ENCODE results near the gene UBAC1. TPM values are rescaled to one million over a fixed set of nuclear protein-coding genes. Genes with fewer than 3 reads are reported as not detected.

UBAC1 gene
- total and polyA plus RNA-seq, 9 of the 15 experiments (the other 6 are each of a cell fraction or from before 2014, with no cell fraction given) = 94.0 to 399 (median 228) TPM

DNA sequence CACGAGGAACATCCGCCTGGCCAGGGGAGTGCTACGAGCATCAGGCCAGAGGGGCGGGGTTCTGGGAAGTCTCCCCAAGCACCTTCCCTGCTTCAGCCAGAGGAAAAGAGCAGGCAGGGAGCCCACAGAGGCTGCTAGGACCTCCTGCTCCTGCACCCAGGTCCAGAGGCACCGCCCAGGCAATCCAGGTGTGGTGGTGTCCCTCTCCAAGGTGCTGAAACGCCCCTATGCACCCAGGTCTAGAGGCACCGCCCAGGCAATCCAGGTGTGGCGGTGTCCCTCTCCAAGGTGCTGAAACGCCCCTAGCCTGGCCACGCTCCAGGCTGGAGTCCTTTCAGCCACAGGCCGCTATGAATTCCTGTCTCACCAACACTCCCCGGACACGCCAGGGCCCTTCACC is 10.7 kb upstream of the UBAC1 start (continued):
- TF ChIP-seq, protein P1, sequence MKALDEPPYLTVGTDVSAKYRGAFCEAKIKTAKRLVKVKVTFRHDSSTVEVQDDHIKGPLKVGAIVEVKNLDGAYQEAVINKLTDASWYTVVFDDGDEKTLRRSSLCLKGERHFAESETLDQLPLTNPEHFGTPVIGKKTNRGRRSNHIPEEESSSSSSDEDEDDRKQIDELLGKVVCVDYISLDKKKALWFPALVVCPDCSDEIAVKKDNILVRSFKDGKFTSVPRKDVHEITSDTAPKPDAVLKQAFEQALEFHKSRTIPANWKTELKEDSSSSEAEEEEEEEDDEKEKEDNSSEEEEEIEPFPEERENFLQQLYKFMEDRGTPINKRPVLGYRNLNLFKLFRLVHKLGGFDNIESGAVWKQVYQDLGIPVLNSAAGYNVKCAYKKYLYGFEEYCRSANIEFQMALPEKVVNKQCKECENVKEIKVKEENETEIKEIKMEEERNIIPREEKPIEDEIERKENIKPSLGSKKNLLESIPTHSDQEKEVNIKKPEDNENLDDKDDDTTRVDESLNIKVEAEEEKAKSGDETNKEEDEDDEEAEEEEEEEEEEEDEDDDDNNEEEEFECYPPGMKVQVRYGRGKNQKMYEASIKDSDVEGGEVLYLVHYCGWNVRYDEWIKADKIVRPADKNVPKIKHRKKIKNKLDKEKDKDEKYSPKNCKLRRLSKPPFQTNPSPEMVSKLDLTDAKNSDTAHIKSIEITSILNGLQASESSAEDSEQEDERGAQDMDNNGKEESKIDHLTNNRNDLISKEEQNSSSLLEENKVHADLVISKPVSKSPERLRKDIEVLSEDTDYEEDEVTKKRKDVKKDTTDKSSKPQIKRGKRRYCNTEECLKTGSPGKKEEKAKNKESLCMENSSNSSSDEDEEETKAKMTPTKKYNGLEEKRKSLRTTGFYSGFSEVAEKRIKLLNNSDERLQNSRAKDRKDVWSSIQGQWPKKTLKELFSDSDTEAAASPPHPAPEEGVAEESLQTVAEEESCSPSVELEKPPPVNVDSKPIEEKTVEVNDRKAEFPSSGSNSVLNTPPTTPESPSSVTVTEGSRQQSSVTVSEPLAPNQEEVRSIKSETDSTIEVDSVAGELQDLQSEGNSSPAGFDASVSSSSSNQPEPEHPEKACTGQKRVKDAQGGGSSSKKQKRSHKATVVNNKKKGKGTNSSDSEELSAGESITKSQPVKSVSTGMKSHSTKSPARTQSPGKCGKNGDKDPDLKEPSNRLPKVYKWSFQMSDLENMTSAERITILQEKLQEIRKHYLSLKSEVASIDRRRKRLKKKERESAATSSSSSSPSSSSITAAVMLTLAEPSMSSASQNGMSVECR (CRISPR knock-in tag; IDR thresholded peaks at IDR 0.05) = peak; percentile 99
- TF ChIP-seq ZNF311 (CRISPR knock-in tag; IDR thresholded peaks at IDR 0.05) (no peak), EP300 (IDR thresholded peaks at IDR 0.05; ENCODE audit: low read length) (no peak), WHSC1 (IDR thresholded peaks at IDR 0.05; ENCODE audit: low read length) (no peak), FOXA1 (IDR thresholded peaks at IDR 0.05; ENCODE audit: borderline replicate concordance) (no peak), KHSRP (IDR thresholded peaks at IDR 0.05) (no peak), GTF2E2 (tag; IDR thresholded peaks at IDR 0.05) (no peak), SRSF1 (IDR thresholded peaks at IDR 0.05; ENCODE audit: low read depth, low read length) (no peak), POLR3G (IDR thresholded peaks at IDR 0.05; ENCODE audit: extremely low read depth, insufficient read length, insufficient replicate concordance) (no peak), FOXJ2 (tag; IDR thresholded peaks at IDR 0.05) (no peak), JUND (IDR thresholded peaks at IDR 0.05; ENCODE audit: borderline replicate concordance, low read depth, low read length) (no peak), JUND (tag; IDR thresholded peaks at IDR 0.05; ENCODE audit: borderline replicate concordance, low read depth, low read length) (peak; percentile 49; the same call in 1 of the 3 replicates), MCM2 (IDR thresholded peaks at IDR 0.05; ENCODE audit: low read depth) (no peak), ADNP (tag; IDR thresholded peaks at IDR 0.05) (no peak), ILF3 (IDR thresholded peaks at IDR 0.05; ENCODE audit: borderline replicate concordance) (no peak)
- TF ChIP-seq, protein P2, sequence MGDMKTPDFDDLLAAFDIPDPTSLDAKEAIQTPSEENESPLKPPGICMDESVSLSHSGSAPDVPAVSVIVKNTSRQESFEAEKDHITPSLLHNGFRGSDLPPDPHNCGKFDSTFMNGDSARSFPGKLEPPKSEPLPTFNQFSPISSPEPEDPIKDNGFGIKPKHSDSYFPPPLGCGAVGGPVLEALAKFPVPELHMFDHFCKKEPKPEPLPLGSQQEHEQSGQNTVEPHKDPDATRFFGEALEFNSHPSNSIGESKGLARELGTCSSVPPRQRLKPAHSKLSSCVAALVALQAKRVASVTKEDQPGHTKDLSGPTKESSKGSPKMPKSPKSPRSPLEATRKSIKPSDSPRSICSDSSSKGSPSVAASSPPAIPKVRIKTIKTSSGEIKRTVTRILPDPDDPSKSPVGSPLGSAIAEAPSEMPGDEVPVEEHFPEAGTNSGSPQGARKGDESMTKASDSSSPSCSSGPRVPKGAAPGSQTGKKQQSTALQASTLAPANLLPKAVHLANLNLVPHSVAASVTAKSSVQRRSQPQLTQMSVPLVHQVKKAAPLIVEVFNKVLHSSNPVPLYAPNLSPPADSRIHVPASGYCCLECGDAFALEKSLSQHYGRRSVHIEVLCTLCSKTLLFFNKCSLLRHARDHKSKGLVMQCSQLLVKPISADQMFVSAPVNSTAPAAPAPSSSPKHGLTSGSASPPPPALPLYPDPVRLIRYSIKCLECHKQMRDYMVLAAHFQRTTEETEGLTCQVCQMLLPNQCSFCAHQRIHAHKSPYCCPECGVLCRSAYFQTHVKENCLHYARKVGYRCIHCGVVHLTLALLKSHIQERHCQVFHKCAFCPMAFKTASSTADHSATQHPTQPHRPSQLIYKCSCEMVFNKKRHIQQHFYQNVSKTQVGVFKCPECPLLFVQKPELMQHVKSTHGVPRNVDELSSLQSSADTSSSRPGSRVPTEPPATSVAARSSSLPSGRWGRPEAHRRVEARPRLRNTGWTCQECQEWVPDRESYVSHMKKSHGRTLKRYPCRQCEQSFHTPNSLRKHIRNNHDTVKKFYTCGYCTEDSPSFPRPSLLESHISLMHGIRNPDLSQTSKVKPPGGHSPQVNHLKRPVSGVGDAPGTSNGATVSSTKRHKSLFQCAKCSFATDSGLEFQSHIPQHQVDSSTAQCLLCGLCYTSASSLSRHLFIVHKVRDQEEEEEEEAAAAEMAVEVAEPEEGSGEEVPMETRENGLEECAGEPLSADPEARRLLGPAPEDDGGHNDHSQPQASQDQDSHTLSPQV (IDR thresholded peaks at IDR 0.05) = no peak
- TF ChIP-seq, protein P3, sequence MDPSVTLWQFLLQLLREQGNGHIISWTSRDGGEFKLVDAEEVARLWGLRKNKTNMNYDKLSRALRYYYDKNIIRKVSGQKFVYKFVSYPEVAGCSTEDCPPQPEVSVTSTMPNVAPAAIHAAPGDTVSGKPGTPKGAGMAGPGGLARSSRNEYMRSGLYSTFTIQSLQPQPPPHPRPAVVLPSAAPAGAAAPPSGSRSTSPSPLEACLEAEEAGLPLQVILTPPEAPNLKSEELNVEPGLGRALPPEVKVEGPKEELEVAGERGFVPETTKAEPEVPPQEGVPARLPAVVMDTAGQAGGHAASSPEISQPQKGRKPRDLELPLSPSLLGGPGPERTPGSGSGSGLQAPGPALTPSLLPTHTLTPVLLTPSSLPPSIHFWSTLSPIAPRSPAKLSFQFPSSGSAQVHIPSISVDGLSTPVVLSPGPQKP (CRISPR knock-in tag; IDR thresholded peaks at IDR 0.05) = no peak
- TF ChIP-seq, protein P4, sequence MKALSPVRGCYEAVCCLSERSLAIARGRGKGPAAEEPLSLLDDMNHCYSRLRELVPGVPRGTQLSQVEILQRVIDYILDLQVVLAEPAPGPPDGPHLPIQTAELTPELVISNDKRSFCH (CRISPR knock-in tag; IDR thresholded peaks at IDR 0.05) = no peak
- TF ChIP-seq, protein P4 (tag; IDR thresholded peaks at IDR 0.05) = peak; percentile 55; the same call in 1 of the 2 replicates
- TF ChIP-seq, protein P5, sequence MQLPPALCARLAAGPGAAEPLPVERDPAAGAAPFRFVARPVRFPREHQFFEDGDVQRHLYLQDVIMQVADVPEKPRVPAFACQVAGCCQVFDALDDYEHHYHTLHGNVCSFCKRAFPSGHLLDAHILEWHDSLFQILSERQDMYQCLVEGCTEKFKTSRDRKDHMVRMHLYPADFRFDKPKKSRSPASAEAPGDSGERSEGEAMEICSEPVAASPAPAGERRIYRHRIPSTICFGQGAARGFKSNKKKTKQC (CRISPR knock-in tag; IDR thresholded peaks at IDR 0.05) = peak; percentile 99
